Measurements from ENCODE around the gene MAN2A1.
A peak's percentile ranks its signal among the peaks of the same experiment; 100 is the strongest.

The MAN2A1 gene

GRCh38 chr5:109876030-109876725, 186.5 kb downstream of the MAN2A1 start:
- no peak overlapping the region for H3K4me3 ChIP-seq (ENCODE audit: control insufficient read depth, low read depth, low read length)
- no peak for DNase-seq (ENCODE audit: low read depth)
- TF ChIP-seq CTCF (conservative IDR thresholded peaks at IDR 0.05; ENCODE audit: control insufficient read depth, insufficient read depth, low read depth, low read length), result no peak

GRCh38 chr5:109876941-109877669, 187.4 kb downstream of the MAN2A1 start:
- no peak for TF ChIP-seq CTCF (conservative IDR thresholded peaks at IDR 0.05; ENCODE audit: control insufficient read depth, insufficient read depth, low read depth, low read length)
- DNase-seq (ENCODE audit: low read depth), result peak; percentile 92
- H3K4me3 ChIP-seq (ENCODE audit: control insufficient read depth, low read depth, low read length), result no peak overlapping the region

- peak; percentile 82 for DNase-seq (ENCODE audit: low read depth)
- no peak overlapping the region for H3K4me3 ChIP-seq (ENCODE audit: control insufficient read depth, low read depth, low read length)
- no peak for TF ChIP-seq CTCF (conservative IDR thresholded peaks at IDR 0.05; ENCODE audit: control insufficient read depth, insufficient read depth, low read depth, low read length)
Measured at GRCh38 chr5:109877670-109878045, 187.9 kb downstream of the MAN2A1 start.

GRCh38 chr5:109878887-109879286, 189.2 kb downstream of the MAN2A1 start:
- no peak overlapping the region for H3K4me3 ChIP-seq (ENCODE audit: control insufficient read depth, low read depth, low read length)
- DNase-seq (ENCODE audit: low read depth), result no peak
- no peak for TF ChIP-seq CTCF (conservative IDR thresholded peaks at IDR 0.05; ENCODE audit: control insufficient read depth, insufficient read depth, low read depth, low read length)

- no peak for TF ChIP-seq CTCF (conservative IDR thresholded peaks at IDR 0.05; ENCODE audit: control insufficient read depth, insufficient read depth, low read depth, low read length)
- no peak overlapping the region for H3K4me3 ChIP-seq (ENCODE audit: control insufficient read depth, low read depth, low read length)
- DNase-seq (ENCODE audit: low read depth), result no peak
Measured at GRCh38 chr5:109880907-109881685, 191.4 kb downstream of the MAN2A1 start.

- H3K4me3 ChIP-seq (ENCODE audit: control insufficient read depth, low read depth, low read length), result no peak overlapping the region
- DNase-seq (ENCODE audit: low read depth), result no peak
- no peak for TF ChIP-seq CTCF (conservative IDR thresholded peaks at IDR 0.05; ENCODE audit: control insufficient read depth, insufficient read depth, low read depth, low read length)
Measured at GRCh38 chr5:109882546-109882945, 192.8 kb downstream of the MAN2A1 start.
